HG03139 (cell line): ENCODE data around the gene ATP6V1D.
"Not testable (repeated sequence)": the region's sequence is repeated elsewhere in the genome, so short reads cannot be mapped to it uniquely, and the experiment has no call there.

ENCODE experiments used
- ATAC-seq: cut with Tn5 transposase; IDR thresholded peaks from one replicate; pipeline ENCODE4 v1.9.1; 2021; ENCODE audit not compliant: unreplicated experiment

The ATP6V1D gene

DNA sequence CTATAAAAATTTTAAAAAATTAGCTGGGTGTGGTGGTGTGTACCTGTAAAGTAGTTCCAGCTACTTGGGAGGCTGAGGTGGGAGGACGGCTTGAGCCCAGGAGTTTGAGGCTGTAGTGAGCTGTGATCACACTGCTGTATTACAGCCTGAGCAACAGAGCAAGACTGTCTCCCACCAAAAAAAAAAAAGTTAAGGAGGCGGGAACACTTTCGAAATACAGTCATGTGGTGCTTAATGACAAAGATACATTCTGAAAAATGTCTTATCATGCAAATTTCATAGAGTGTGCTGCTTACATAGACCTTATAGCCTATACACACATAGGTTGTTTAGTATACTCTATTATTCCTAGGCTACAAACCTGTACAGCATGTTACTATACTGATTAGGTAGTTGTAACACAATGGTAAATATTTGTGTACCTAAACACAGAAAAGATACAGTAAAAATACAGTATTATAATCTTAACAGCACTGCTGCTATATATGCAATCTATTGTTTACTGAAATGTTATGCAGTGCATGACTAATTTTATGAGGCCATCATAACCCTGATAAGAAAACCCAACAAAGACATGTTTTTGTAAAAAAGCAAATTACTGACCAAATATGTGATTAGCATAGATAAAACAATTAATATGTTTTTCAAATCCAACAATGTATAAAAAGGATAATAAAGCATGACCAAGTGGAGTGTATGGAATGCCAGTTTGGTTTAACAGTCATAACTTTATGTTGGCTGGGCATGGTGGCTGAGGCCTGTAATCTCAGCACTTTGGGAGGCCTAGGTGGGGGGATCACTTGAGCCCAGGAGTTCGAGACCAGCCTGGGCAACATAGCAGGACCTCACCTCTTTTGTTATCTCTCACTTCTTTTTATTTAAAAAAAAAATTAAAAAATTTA is 11.9 kb upstream of the ATP6V1D start:
- ATAC-seq, result no peak

DNA sequence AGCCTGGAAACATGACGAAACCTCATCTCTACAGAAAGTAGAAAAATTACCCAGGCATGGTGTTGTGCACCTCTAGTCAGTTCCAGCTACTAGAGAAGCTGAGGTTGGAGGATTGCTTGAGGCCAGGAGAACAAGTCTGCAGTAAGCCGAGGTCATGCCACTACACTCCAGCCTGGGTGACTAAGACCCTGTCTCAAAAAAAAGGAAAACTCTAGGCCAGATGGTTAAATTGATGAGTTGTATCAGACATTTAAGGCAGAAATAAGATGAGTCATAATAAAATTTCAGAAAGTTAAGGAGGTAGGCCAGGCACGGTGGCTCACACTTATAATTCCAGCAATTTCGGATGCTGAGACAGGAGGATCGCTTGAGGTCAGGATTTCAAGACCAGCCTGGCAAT is 11.2 kb upstream of the ATP6V1D start:
- no peak for ATAC-seq

DNA sequence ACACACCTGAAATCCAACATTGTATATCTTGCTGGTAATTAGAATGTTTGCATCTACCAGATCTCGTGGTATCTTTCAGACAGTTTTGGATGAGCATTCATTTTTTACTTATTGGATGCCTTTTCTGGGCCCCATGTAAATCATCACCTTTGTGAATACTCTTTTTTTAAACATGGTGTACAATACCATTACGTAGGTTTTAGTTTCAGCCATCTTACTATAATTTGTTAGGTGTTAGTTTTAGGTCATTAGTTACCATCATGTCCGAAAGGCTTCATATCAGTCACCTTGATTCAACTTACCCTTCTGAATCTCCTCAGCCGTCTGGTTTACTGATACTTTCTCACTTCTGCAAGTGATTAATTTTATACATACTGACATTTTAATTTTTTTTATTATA is 5.9 kb upstream of the ATP6V1D start:
- no peak for ATAC-seq

DNA sequence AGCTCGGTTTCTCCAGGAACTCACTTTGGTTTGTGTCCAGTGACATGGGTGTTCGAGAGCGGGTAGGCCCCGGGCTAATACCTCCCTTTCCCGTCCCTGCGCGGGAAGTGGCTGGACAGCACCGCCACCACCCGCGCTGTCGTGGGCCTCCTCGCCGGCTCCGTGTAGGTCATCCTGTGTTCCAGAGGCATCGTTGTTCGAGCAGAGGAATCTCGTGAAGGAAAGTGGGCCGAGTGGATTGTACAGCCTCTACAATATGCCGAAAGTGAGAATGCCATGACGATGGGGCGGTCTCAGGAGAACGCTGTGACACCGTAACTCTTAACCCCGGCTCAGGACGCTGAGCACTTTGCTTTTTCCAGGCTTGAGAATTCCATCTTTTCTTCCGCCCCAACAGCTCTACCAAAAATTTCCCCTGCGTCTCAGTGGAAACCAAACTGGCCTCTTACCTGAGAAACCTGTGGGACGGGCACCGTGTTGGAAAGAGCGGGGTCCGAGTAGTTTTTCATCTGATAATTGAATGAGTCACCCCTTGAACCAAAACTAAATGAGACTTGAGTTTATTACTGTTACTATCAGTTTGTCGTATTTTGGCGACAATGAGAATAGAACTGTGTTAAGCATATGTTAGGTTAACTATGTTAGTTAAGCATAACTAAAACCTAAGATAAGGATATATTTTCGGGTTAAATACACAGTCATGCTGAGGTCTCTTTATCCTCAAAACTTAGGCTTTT is 1.0 kb upstream of the ATP6V1D start:
- ATAC-seq, result peak; percentile 17

DNA sequence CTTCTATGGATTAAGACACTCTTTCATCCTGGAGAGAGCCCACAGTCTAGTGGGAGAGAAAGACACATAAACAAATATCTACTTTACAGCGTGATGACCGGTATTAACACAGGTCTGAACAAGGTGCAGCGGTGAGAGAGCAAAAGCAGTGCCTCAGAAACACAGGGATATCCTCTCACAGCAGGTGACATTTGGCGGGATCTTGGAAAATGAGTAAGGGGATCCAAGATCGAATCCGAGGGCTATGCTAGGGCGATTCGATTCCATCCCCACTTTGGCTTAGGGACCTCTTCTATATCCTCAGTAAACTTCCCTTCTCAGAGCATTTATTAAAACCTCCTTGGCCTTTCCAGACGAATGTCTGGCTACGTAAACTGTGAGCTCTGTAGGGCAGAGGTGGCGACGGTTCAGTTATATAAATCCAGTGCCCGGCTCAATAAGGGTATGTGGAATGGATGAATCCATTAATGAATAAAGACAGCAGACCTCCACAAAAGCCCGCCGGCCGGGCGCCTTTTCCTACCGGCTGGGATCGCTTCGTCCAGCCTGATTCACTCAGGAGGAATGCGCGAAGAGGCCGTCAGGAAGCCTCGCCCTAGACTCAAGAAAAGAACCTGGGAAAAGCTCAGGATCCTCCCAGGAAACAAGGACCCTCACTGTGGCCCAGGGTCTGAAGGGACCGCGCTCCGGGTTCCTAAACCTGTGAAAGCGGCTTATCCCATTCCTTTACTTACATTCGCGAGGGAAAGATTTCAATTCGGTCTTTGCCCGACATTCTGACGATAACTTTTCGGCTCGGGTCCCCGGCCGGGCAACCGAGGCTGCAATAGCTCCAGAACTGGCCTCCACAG is 455 bp downstream of the ATP6V1D start:
- ATAC-seq, result no peak

DNA sequence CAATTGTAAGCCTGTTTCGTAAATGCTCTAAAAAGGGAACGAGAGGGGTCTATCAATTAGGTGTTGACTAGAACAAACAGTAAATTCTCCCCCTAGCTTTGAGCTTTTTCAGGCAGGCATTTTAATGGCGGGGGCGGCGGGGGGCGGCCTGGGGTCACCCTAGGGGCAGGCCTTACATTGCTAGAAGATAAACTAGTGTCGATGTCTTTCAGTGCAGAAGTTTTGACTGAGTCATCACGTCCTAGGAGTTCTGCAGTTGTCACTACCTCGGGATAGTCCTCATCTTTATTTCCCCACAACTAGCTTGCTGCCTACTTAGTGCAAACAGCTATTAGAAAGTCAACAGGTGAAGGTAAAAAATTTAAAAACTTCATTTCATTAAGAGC is 1.6 kb downstream of the ATP6V1D start:
- ATAC-seq, result no peak

DNA sequence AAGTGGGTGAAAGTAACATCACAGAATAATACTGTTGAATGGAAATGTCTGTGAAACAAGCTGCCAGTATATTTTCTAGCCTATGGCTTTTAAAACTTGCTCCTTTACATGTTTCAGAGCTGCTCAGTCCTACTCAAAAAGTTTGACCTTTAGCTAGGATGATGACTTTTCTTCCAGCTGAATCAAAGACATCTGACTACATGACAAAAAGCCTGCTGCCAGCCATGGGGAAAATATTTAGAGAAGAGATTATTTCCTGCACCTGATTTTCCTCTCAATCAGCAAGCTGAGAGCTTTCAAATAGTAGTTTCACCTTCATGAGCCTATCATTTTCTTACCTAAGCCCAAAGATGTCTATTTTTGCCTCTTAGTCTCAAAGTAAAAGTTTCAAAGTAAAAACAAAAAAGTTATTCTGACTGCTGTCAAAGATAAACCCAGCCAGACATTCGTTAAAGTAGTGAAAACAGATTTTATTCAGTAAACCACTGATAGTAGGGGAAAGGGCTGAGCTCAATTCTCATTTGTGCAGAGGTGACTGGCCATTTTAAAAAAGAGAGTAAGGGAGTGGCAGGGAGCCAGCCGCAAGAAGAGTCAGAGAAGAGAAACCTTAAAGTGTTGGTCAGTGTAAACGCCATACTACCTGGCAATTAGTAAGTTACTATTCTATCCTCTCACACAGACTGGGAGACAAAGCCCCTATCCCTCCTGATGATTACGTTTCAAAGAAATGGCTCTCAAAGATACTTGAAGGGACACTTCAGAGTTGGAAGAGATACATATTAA is 2.2 kb downstream of the ATP6V1D start:
- ATAC-seq, result no peak

DNA sequence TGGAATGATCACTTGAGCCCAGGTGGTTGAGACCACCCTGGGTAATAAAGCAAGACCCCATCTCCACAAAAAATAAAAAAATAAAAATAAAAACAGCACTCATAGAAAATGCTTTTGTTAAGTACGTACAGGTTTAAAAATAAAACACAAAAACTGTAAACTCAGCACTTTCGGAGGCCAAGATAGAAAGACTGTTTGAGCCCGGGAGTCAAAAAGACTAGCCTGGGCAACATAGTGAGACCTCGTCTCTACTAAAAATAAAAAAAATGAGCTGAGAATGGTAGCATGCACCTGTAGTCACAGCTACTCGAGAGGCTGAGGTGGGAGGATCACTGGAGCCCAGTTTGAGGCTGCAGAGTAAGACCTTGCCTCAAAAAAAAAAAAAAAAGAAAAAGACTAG is 7.5 kb downstream of the ATP6V1D start:
- ATAC-seq, result no peak

DNA sequence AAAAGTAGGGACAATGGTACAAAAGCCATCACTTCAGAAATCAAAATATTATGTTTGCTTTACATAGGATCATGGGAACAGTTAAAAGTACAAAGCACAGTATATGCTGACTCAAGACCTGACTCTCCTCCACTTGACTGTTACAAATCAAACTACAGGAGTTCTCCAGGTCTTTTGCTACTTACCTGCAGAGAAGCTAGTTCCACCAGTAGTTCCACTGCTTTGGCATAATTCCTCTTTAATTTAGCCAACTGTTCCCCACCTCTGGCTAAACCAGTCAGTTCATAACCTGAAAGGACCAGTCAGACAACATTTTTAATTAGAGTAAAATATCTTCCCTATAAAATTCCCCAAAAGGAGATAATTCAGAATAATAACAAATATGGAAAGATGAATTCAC is 14.0 kb downstream of the ATP6V1D start:
- no peak for ATAC-seq

DNA sequence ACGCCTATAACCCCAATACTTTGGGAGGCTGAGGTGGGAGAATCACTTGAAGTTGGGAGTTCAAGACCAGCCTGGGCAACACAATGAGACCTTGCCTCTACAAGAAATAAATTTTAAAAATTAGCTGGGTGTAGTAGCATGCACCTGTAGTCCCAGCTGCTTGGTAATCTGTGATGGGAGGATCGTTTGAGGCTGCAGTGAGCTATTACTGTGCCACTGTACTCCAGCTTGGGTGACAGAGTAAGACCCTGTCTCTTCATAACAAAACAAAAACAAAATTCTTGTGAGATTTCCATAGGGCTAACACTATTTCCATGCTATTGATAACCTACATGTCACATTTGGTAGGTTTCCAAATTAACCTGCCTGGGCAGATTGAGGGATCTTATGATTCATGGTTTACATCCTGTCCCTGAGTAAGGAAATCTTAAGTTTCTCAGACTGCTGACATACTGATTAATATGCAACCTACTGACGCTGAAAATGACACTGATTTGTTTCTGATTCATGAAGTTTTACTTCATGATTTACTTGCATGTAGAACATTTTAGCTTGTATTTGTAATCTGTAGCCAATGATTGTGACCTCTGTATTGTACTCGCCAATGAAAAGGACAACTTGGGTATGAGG is 15.9 kb downstream of the ATP6V1D start:
- no peak for ATAC-seq

DNA sequence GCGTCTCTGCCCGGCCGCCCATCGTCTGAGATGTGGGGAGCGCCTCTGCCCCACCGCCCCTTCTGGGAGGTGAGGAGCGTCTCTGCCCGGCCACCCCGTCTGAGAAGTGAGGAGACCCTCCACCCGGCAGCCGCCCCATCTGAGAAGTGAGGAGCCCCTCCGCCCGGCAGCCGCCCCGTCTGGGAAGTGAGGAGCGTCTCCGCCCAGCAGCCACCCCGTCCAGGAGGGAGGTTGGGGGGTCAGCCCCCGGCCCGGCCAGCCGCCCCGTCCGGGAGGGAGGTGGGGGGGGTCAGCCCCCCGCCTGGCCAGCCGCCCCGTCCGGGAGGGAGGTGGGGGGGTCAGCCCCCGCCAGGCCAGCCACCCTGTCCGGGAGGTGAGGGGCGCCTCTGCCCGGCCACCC is 18.4 kb downstream of the ATP6V1D start:
- ATAC-seq, result not testable (repeated sequence)

DNA sequence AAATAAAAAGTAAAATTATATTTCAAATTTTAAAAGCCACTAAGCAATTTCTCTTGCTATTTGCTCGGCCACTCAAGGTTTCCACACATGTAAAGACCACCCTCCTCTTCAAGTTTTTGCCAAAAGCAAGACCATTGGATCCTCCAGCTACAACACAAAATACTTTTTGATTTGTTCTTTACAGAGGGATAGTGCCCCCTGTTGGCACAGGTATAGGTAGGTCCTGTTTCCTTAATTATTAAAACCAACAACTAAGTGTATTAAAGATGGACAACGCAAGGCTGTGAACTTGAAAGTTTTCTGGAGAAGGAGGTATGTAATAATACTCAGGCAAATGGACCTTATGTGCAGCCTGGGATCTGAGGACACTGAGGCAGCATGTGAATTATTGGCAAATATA is 23.8 kb downstream of the ATP6V1D start:
- ATAC-seq, result no peak

DNA sequence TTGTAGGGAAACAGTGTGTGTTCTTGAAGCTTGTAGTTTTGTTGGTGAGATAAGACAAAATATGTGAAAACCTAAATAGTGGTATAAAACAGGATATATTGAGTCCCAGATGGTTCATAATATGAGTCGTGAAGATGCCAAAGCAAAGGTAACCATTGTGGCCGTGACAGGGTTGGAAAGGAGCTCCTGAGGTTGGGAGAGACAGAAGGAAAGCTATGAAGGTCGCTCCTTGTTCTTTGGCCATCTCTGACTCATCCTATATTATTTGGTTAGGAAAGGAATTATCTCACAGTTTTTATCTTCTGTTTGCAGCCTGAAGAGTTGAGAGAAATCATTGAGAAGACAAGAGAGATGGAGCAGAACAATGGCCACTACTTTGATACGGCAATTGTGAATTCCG is 27.1 kb downstream of the ATP6V1D start:
- no peak for ATAC-seq

DNA sequence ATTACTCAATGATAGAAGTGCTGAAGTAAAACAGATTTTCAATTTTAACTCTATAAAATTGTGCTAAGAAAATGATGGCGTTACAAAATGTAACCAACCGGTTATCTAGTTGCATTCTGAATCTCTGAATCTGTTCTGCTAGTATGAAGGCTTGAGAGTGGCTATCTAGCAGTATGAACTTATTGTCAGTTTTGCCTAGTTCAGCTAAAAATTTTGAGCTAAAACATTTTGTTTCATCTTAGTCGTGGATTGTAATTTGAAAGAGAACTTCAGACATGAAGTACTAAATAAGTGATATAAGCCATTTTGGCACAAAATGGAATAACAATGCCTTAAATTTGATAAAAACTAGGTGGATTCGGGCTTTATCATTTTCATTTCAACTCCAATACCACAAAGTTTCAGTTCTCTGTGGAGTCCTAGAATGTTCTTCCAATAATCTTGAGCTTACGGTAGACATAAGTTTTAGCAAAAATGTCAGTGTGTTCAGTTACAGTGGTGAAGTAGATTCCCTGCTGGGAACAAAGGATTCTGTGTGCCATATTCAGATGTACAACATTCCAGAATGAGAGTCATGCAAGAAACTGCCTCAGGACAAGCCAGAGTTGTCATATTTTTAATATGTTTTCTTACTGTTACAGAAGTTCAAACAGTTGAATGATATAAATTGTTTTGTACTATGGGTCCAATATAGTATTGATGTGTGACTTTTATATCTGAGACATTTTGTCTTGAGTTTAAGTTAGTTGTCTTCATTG is 28.1 kb downstream of the ATP6V1D start:
- ATAC-seq, result no peak

DNA sequence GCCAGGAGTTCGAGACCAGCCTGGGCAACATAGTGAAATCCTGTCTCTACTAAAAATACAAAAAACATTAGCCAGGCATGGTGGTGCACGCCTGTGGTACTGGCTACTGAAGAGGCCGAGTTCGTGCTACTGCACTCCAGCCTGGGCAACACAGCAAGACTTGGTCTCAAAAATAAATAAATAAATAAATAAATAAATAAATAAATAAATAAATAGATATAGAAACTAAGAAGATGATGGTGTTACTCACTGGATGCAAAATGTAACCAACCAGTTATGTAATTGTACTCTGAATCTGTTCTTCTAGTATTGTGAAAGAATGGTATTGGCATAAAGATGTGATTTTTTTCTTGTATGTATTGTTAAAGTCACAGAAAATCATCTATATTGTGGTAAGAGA is 29.9 kb downstream of the ATP6V1D start:
- not testable (repeated sequence) for ATAC-seq

DNA sequence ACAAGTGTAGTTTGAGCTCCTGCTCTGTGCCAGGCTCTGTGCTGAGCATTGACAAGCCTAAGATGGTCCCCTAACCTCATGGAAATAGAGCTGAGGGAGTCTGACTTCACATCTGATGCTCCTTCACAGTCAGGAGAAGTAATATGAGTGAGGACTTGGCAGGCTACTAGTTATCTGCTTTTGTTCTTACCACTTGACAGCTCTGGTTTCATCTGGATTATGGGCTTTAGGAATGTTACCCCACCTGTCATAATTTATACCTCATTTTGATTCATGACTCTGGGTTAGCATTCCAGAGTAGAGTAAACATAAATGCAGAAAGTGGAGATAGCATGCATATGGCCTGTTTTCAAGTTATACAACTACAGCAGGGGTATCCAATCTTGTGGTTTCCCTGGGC is 40.5 kb downstream of the ATP6V1D start:
- ATAC-seq, result no peak

DNA sequence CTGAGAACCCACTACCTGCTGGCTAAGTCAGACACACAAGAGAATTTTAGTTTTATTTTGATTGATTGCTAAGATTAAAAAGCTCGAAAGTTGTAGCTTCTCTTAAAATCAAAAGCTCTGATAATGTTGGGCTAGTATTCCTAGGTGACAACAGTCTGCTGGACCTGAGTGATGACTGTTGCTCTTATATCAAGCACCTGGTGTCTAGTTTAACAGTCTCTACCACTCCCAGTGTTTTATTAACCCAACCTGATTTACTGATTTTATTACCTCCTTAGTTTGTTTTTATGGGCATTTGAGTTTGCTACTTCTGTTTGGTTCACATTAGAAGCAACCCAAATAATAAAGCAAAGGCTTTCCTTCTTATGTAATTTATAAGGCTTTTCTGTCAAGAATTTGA is 41.8 kb downstream of the ATP6V1D start:
- ATAC-seq, result no peak

DNA sequence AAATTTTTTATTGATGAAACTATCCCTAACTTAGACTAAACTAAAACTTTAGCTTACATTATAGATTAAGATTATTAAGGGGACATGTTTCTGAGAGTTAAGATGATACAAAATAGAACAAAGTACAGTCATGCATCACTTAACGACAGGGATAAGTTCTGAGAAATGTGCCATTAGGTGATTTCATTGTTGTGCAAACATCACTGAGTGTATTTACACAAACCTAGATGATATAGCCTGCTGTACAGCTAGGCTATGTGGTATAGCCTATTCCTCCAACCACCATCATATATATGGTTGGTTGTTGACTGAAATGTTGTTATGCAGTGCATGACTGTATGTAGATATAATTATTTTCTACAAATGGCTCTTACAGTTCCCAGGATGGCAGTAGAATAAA is 46.5 kb downstream of the ATP6V1D start:
- ATAC-seq, result no peak

DNA sequence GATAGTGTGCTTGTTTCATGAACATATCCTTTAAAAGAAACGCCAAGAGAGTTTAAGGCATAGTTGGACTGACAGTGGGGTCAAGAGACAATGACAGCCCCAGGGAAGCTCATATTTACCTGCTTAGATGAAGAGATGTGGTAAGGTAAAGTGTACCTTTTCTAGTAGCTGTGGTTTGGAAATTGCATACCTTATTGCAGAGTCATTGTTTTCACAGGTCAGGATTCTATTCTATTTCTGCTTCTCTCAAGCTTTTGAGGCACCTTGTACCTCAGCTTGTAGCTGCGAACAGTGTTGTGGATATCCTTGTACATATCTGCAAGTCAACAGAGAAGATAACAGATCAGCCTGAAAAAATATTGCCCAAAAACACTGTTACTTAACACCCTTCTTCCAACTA is 47.7 kb downstream of the ATP6V1D start:
- no peak for ATAC-seq
